IMR-90 (cell line): ENCODE measurements around the gene RGSL1.

Experiments used
- CEBPB ChIP-seq: IDR thresholded peaks from 2 replicates; pipeline ENCODE4 v1.6.1; 2012; ENCODE audit warnings: low read depth, low read length, improper control_type of control experiment
- CTCF ChIP-seq: conservative IDR thresholded peaks from 2 replicates; pipeline ENCODE4 v1.5.1; 2012; ENCODE audit warnings: mild to moderate bottlenecking, low read depth, low read length, improper control_type of control experiment
- MAZ ChIP-seq: IDR thresholded peaks from 2 replicates; pipeline ENCODE4 v1.6.1; 2012; ENCODE audit warnings: low read depth, mild to moderate bottlenecking, low read length, improper control_type of control experiment, moderate library complexity, borderline replicate concordance
- MXI1 ChIP-seq: IDR thresholded peaks from 2 replicates; pipeline ENCODE4 v1.6.1; 2012; ENCODE audit warnings: low read depth, mild to moderate bottlenecking, low read length, moderate library complexity, borderline replicate concordance
- NFE2L2 ChIP-seq: fragments of 150-350 bp; IDR thresholded peaks from 2 replicates; pipeline ENCODE4 v1.6.1; 2016; ENCODE audit warnings: low read depth, mild to moderate bottlenecking, low read length
- POLR2A ChIP-seq: IDR thresholded peaks from 2 replicates; pipeline ENCODE4 v1.6.1; 2012; ENCODE audit warnings: mild to moderate bottlenecking, low read depth, low read length
- RAD21 ChIP-seq: IDR thresholded peaks from 2 replicates; pipeline ENCODE4 v1.6.1; 2012; ENCODE audit warnings: low read length, improper control_type of control experiment
- RFX5 ChIP-seq: IDR thresholded peaks from 2 replicates; pipeline ENCODE4 v1.8.0; 2012; ENCODE audit warnings: low read depth, mild to moderate bottlenecking, low read length, moderate library complexity
- SMC3 ChIP-seq: fragments of 150-350 bp; IDR thresholded peaks from 2 replicates; pipeline ENCODE4 v1.6.1; 2016; ENCODE audit warnings: low read depth, mild to moderate bottlenecking, antibody characterized with exemption, low read length, moderate library complexity
- TF ChIP-seq, protein P1 (sequence below): fragments of 150-350 bp; IDR thresholded peaks from 2 replicates; pipeline ENCODE4 v1.6.1; 2016; ENCODE audit warnings: low read depth, mild to moderate bottlenecking, low read length, moderate library complexity, borderline replicate concordance

DNA sequence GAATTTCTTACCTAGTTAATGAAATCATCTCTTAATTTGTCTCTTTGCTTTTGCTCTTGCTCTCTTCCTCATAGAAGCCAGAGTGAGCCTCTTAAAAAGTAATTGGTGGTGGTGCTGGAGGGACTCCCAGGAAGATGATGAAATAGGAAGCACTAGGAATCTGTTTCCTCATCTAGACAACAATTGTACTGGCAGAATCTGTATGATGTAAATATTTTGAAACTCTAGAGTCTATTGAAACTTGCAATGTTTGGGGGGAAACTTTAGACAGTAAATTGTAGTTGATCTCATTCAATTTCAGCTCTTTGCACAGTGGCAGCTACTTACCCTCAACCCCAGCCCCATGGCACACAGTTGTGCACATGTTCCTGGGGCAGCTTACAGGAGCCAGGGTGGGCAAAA is 10.6 kb downstream of the RGSL1 start:
- TF ChIP-seq RFX5 (no peak), CTCF (no peak), CEBPB (no peak), RAD21 (no peak), POLR2A (no peak), MXI1 (no peak), NFE2L2 (no peak), MAZ (no peak), SMC3 (no peak)
- TF ChIP-seq, protein P1, sequence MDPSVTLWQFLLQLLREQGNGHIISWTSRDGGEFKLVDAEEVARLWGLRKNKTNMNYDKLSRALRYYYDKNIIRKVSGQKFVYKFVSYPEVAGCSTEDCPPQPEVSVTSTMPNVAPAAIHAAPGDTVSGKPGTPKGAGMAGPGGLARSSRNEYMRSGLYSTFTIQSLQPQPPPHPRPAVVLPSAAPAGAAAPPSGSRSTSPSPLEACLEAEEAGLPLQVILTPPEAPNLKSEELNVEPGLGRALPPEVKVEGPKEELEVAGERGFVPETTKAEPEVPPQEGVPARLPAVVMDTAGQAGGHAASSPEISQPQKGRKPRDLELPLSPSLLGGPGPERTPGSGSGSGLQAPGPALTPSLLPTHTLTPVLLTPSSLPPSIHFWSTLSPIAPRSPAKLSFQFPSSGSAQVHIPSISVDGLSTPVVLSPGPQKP = no peak
